Calu3 (cell line): ENCODE results near the gene SH3BP1. TPM values are rescaled to one million over a fixed set of nuclear protein-coding genes. Genes with fewer than 3 reads are reported as not detected.
"Not testable (repeated sequence)": the region's sequence is repeated elsewhere in the genome, so short reads cannot be mapped to it uniquely, and the experiment has no call there.

Experiments used
- Bru-seq: library from RNA; stranded (reverse); fragments of 400-500 nt; gene quantifications from one replicate; lab custom pipeline; 2021; lab: Mats Ljungman, UMichigan
- BruChase-seq, 2 experiments: library from RNA; stranded (reverse); fragments of 400-500 nt; gene quantifications; one replicate each; lab custom pipeline; 2021; lab: Mats Ljungman, UMichigan
- BruUV-seq: library from RNA; stranded (reverse); fragments of 400-500 nt; replicated peaks from 2 replicates; lab custom pipeline; 2021; lab: Mats Ljungman, UMichigan
- CTCF ChIA-PET: fragments of 300-600 bp; sonication (Branson Sonifier 250); formaldehyde crosslinking; loops from one replicate; lab custom pipeline; 2022; ENCODE audit warnings: antibody characterized with exemption; lab: Charles Lee
- DNase-seq: peaks from one replicate; pipeline ENCODE4 v3.0.0; 2022
- H3K27ac Mint-ChIP-seq: one replicate; pipeline ENCODE4 v1.8.0; 2022; ENCODE audit warnings: mixed read lengths; ENCODE audit not compliant: unreplicated experiment
- H3K27me3 Mint-ChIP-seq: one replicate; pipeline ENCODE4 v1.8.0; 2022; ENCODE audit warnings: mixed read lengths; ENCODE audit not compliant: unreplicated experiment
- H3K36me3 Mint-ChIP-seq: one replicate; pipeline ENCODE4 v1.8.0; 2022; ENCODE audit warnings: mild to moderate bottlenecking, moderate library complexity, mixed read lengths; ENCODE audit not compliant: insufficient read depth, unreplicated experiment
- H3K4me1 Mint-ChIP-seq: one replicate; pipeline ENCODE4 v1.8.0; 2022; ENCODE audit warnings: mild to moderate bottlenecking, low read depth, mixed read lengths; ENCODE audit not compliant: unreplicated experiment
- H3K4me3 Mint-ChIP-seq: one replicate; pipeline ENCODE4 v1.8.0; 2022; ENCODE audit warnings: mild to moderate bottlenecking, low read depth, moderate library complexity, mixed read lengths; ENCODE audit not compliant: unreplicated experiment
- H3K9me3 Mint-ChIP-seq: one replicate; pipeline ENCODE4 v1.8.0; 2022; ENCODE audit warnings: low read depth, mixed read lengths; ENCODE audit not compliant: unreplicated experiment
- intact Hi-C: fragments of 100-400 bp; cut with micrococcal nuclease; formaldehyde crosslinking; loops from one replicate; pipeline ENCODE4 v1.10.0; 2022; ENCODE audit not compliant: unreplicated experiment
- long read RNA-seq: library from polyadenylated mRNA; stranded (forward); transcript quantifications from one replicate; pipeline ENCODE4 v2.0.0, GENCODE V29; 2022
- total RNA-seq: library from RNA; stranded (reverse); gene quantifications from 2 replicates; pipeline ENCODE4 v1.2.3, GENCODE V29; 2022
- TF ChIP-seq, protein P1 (sequence below): fragments of 200-600 bp; IDR thresholded peaks from one replicate; pipeline ENCODE4 v1.8.0; 2022; ENCODE audit warnings: antibody characterized with exemption; ENCODE audit not compliant: unreplicated experiment

SH3BP1 gene, protein sequence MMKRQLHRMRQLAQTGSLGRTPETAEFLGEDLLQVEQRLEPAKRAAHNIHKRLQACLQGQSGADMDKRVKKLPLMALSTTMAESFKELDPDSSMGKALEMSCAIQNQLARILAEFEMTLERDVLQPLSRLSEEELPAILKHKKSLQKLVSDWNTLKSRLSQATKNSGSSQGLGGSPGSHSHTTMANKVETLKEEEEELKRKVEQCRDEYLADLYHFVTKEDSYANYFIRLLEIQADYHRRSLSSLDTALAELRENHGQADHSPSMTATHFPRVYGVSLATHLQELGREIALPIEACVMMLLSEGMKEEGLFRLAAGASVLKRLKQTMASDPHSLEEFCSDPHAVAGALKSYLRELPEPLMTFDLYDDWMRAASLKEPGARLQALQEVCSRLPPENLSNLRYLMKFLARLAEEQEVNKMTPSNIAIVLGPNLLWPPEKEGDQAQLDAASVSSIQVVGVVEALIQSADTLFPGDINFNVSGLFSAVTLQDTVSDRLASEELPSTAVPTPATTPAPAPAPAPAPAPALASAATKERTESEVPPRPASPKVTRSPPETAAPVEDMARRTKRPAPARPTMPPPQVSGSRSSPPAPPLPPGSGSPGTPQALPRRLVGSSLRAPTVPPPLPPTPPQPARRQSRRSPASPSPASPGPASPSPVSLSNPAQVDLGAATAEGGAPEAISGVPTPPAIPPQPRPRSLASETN
- 13.0 and 17.6 TPM in 2 replicates for total RNA-seq
- Bru-seq, nascent RNA, result percentile 37 among the genes with signal in this experiment
- percentile 70 among the genes with signal in this experiment for BruChase-seq, experiment 1, labeled RNA remaining after a 6-hour chase
- percentile 51 among the genes with signal in this experiment for BruChase-seq, experiment 2, labeled RNA remaining after a 2-hour chase
- long read RNA-seq, partial matches to known transcripts, result 0 of 3 reads
- long read RNA-seq, other reads (novel, unspliced or antisense), result 3 of 3 reads

DNA sequence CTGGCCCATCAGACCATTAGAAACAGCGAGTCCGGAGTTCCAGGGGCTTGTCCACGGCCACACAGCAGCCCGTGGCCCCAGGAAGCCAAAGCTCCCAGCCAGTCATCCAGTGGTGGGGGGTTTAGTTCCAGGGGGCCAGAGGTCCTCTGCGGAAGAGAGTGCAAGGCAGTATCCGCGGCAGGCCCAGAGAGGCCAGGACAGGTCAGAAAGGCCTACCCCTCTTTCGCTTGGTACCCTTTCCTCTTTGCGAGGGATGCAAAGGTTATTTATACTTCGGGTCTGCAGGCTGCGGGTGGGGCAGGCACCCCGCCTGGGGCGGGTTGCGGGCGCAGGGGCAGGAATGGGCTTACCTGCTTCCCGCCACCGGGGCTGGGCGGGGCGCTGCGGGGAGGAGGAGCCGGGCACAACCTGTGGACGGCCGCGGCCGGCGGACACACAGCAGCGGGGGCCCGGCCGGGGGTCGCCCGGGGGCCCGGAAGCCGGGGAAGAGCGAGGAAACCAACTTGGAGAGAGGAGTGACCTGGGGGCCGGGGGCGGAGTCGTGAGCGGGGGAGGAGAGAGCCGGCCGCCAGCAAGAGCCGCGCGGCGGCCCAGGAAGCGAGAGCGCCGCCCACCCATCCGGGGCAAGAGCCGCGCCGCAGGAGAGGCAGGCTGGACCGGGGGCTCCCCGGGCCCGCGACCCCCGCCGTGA, at the start of gene SH3BP1:
Gene SH3BP1 (plus strand): TSS at position 600 of the 691 bp plus-strand sequence. CDS start 119 bp downstream, outside the sequence.
- CTCF ChIA-PET, result interaction anchor here (0.6 kb wide), 1 partner anchor 57 kb away, joined by 3 read pairs; the partner anchor contains the start of gene TRIOBP
- peak; percentile 65 for DNase-seq
- Mint-ChIP-seq H3K27me3 (no peaks in the 10 kb centered on the region), H3K36me3 (peaks cover 55% of the 10 kb centered on the region), H3K9me3 (no peaks in the 10 kb centered on the region), H3K4me3 (peak within 1 kb of the TSS; percentile 72), H3K4me1 (peaks cover 9% of the 10 kb centered on the region), H3K27ac (peak within 1 kb of the TSS; percentile 77)
- intact Hi-C loops, result no loop called here
- TF ChIP-seq, protein P1, sequence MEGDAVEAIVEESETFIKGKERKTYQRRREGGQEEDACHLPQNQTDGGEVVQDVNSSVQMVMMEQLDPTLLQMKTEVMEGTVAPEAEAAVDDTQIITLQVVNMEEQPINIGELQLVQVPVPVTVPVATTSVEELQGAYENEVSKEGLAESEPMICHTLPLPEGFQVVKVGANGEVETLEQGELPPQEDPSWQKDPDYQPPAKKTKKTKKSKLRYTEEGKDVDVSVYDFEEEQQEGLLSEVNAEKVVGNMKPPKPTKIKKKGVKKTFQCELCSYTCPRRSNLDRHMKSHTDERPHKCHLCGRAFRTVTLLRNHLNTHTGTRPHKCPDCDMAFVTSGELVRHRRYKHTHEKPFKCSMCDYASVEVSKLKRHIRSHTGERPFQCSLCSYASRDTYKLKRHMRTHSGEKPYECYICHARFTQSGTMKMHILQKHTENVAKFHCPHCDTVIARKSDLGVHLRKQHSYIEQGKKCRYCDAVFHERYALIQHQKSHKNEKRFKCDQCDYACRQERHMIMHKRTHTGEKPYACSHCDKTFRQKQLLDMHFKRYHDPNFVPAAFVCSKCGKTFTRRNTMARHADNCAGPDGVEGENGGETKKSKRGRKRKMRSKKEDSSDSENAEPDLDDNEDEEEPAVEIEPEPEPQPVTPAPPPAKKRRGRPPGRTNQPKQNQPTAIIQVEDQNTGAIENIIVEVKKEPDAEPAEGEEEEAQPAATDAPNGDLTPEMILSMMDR, result no peak
- BruUV-seq, result no TSS peak

DNA sequence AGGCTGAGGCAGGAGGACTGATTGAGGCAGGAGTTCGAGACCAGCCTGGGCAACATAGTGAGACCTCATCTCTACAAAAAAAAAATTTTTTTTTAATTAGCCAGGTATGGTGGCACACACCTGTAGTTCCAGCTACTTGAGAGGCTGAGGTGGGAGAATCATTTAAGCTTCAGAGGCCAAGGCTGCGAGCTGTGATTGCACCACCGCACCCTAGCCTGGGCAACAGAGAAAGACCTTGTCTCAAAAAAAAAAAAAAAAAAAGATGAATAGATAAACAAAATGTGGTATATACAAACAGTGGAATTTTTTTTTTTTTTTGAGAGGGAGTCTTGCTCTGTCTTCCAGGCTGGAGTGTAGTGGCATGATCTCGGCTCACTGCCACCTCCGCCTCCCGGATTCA, 48.4 kb upstream of the SH3BP1 start:
- peaks cover 30% of the 10 kb centered on the region for H3K4me1 Mint-ChIP-seq
- BruUV-seq, H3K4me3 Mint-ChIP-seq, H3K27me3 Mint-ChIP-seq, H3K36me3 Mint-ChIP-seq, intact Hi-C loops, DNase-seq, H3K9me3 Mint-ChIP-seq: not testable (repeated sequence)
- CTCF ChIA-PET, result interaction anchor here (0.6 to 1.2 kb wide), 5 partner anchors 11 to 62 kb away, joined by 3 to 8 read pairs (median 5); no protein-coding TSS in a partner anchor
- peak overlapping the region; percentile 36 for H3K27ac Mint-ChIP-seq

DNA sequence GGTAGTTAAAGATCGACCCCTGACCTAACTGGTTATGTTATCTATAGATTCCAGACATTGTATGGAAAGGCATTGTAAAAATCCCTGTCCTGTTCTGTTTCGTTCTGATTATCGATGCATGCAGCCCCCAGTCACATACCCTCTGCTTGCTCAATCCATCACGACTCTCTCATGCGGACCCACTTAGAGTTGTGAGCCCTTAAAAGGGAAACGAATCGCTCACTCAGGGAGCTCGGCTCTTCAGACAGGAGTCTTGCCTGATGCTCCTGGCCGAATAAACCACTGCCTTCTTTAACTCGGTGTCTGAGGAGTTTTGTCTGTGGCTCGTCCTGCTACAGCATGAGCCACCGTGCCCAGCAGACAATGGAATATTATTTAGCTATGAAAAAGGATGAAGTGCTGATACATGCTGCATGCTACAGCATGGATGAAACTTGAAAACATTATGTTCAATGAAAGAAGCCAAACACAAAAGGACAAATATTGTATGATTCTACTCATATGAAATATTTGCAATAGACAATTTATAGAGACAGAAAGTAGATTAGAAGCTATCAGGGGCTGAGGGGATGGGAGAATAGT, 47.6 kb upstream of the SH3BP1 start:
- TF ChIP-seq, protein P1, result no peak
- Mint-ChIP-seq H3K27me3 (no peaks in the 10 kb centered on the region), H3K36me3 (peaks cover 7% of the 10 kb centered on the region), H3K27ac (peak overlapping the region; percentile 24), H3K4me3 (peak overlapping the region; percentile 20), H3K9me3 (no peaks in the 10 kb centered on the region), H3K4me1 (peaks cover 30% of the 10 kb centered on the region)
- no TSS peak for BruUV-seq
- intact Hi-C loops, result loop anchor here (2.0 kb wide), 2 partner anchors 23 to 53 kb away; no protein-coding TSS in a partner anchor
- CTCF ChIA-PET, result interaction anchor here (0.7 to 1.7 kb wide), 19 partner anchors 10 to 226 kb away, joined by 3 to 48 read pairs (median 7); partner anchors contain the start of genes GGA1, LGALS2 and MFNG
- DNase-seq, result no peak

DNA sequence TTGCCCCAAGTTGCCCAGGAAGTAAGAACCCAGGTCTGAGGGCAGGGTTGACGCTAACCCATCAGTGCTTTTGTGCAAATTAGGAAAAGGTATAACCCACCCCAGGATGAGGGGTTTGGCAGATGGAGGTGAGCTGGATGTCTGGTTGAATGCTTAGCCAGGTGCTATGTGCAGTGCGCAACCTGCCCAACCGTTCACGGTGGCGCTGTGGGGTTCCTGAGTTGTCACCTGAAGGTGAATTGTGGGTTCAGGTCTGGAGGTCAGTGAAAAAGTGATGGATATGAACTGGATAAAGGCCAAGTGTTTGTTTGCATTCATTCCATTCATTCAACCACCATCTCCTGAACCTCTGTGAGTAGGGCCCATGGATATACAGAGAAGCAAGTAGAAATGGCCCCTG, 45.2 kb upstream of the SH3BP1 start:
- H3K27ac Mint-ChIP-seq, result no peak overlapping the region
- peaks cover 11% of the 10 kb centered on the region for H3K36me3 Mint-ChIP-seq
- peaks cover 35% of the 10 kb centered on the region for H3K4me1 Mint-ChIP-seq
- no TSS peak for BruUV-seq
- no peaks in the 10 kb centered on the region for H3K9me3 Mint-ChIP-seq
- H3K27me3 Mint-ChIP-seq, result no peaks in the 10 kb centered on the region
- TF ChIP-seq, protein P1, result peak; percentile 54
- intact Hi-C loops, result no loop called here
- no peak overlapping the region for H3K4me3 Mint-ChIP-seq
- DNase-seq, result peak; percentile 66
- CTCF ChIA-PET, result interaction anchor here (0.7 to 1.9 kb wide), 5 partner anchors 25 to 52 kb away, joined by 3 to 7 read pairs (median 3); no protein-coding TSS in a partner anchor
